PC-3 (cell line): ENCODE data around the gene NAV2. TPM values are rescaled to one million over a fixed set of nuclear protein-coding genes. Genes with fewer than 3 reads are reported as not detected.

Source experiments
- ATAC-seq: fragments of 200-7000 bp; cut with Tn5 transposase; 2 replicates; pipeline ENCODE4 v1.9.1; 2020; ENCODE audit warnings: mild to moderate bottlenecking, moderate library complexity
- BruUV-seq: library from RNA; stranded (reverse); fragments of 400-500 nt; replicated peaks from 2 replicates; lab custom pipeline; 2021; lab: Mats Ljungman, UMichigan
- CTCF ChIA-PET: fragments of 300-600 bp; sonication (Branson Sonifier 250); formaldehyde crosslinking; loops from one replicate; lab custom pipeline; 2022; ENCODE audit warnings: antibody characterized with exemption; lab: Charles Lee
- POLR2A ChIA-PET: fragments of 300-600 bp; sonication (Branson Sonifier 250); formaldehyde crosslinking; loops from one replicate; lab custom pipeline; 2022; ENCODE audit warnings: antibody characterized with exemption; ENCODE audit not compliant: unreplicated experiment; lab: Charles Lee
- DNase-seq: peaks from one replicate; pipeline ENCODE4 v3.0.0-alpha.2; 2015
- H2AFZ ChIP-seq: fragments of 300-600 bp; sonication (generic); 2 replicates; pipeline ENCODE4 v1.6.0; 2016; ENCODE audit warnings: antibody characterized with exemption, low read length
- H3F3A ChIP-seq: fragments of 300-600 bp; sonication (generic); one replicate; pipeline ENCODE4 v1.6.0; 2017; ENCODE audit warnings: antibody characterized with exemption, low read length, control low read depth, mild to moderate bottlenecking; ENCODE audit not compliant: unreplicated experiment
- H3K27ac ChIP-seq: fragments of 300-600 bp; sonication (generic); 2 replicates; pipeline ENCODE4 v1.5.1; 2016; ENCODE audit warnings: mild to moderate bottlenecking, low read length
- H3K27me3 ChIP-seq: fragments of 300-600 bp; sonication (generic); 2 replicates; pipeline ENCODE4 v1.6.1; 2016; ENCODE audit warnings: low read length, mixed read lengths
- H3K36me3 ChIP-seq: fragments of 300-600 bp; sonication (generic); 2 replicates; pipeline ENCODE4 v1.6.1; 2016; ENCODE audit warnings: low read depth, mixed run types, low read length, mixed read lengths
- H3K4me1 ChIP-seq: fragments of 300-600 bp; sonication (generic); 2 replicates; pipeline ENCODE4 v1.5.1; 2016; ENCODE audit warnings: low read length; ENCODE audit not compliant: insufficient read depth
- H3K4me2 ChIP-seq: fragments of 300-600 bp; sonication (generic); 2 replicates; pipeline ENCODE4 v1.6.0; 2016; ENCODE audit warnings: low read length
- H3K4me3 ChIP-seq: fragments of 300-600 bp; sonication (generic); 2 replicates; pipeline ENCODE4 v1.5.1; 2016; ENCODE audit warnings: mild to moderate bottlenecking, low read length, mixed read lengths
- H3K79me2 ChIP-seq: fragments of 300-600 bp; sonication (generic); 2 replicates; pipeline ENCODE4 v1.6.1; 2017; ENCODE audit warnings: low read length, mixed read lengths
- H3K9ac ChIP-seq: fragments of 300-600 bp; sonication (generic); 2 replicates; pipeline ENCODE4 v1.6.0; 2016; ENCODE audit warnings: mild to moderate bottlenecking, low read length
- H3K9me2 ChIP-seq: fragments of 300-600 bp; sonication (generic); replicated peaks from 2 replicates; pipeline ENCODE4 v1.6.1; 2016; ENCODE audit warnings: mixed run types, low read length, mixed read lengths
- H3K9me3 ChIP-seq: fragments of 300-600 bp; sonication (generic); 2 replicates; pipeline ENCODE4 v1.6.1; 2016; ENCODE audit warnings: low read length, mixed read lengths
- H4K20me1 ChIP-seq: fragments of 300-600 bp; sonication (generic); 2 replicates; pipeline ENCODE4 v1.6.1; 2016; ENCODE audit warnings: low read length, mixed read lengths
- CTCF ChIP-seq: fragments of 300-600 bp; sonication (generic); conservative IDR thresholded peaks from 2 replicates; pipeline ENCODE4 v1.5.1; 2017; ENCODE audit warnings: antibody characterized with exemption, low read depth, mild to moderate bottlenecking, low read length
- EZH2 ChIP-seq: fragments of 300-600 bp; sonication (generic); IDR thresholded peaks from one replicate; pipeline ENCODE4 v1.6.1; 2017; ENCODE audit warnings: antibody characterized with exemption, mild to moderate bottlenecking, low read length; ENCODE audit not compliant: unreplicated experiment
- EZH2phosphoT487 ChIP-seq: fragments of 300-600 bp; sonication (generic); IDR thresholded peaks from 2 replicates; pipeline ENCODE4 v1.6.1; 2018; ENCODE audit warnings: mild to moderate bottlenecking, antibody characterized with exemption, low read length, borderline replicate concordance
- intact Hi-C: fragments of 100-400 bp; cut with micrococcal nuclease; formaldehyde crosslinking; loops from 2 replicates; pipeline ENCODE4 v1.9.0; 2023
- total RNA-seq: library from RNA; depleted of rRNA; stranded (reverse); fragments of >200 nt; gene quantifications from 2 replicates; pipeline ENCODE4 v1.2.3, GENCODE V29; 2014

Gene NAV2
- total RNA-seq, 1 experiment from 2014 or later: 10.4 TPM

- POLR2A ChIA-PET: no interaction called here
- CTCF ChIA-PET: no interaction called here
- no TSS peak for BruUV-seq
- intact Hi-C loops: no loop called here
- no peak overlapping the region for H2AFZ ChIP-seq
- H3K4me2 ChIP-seq: no peak overlapping the region
- no peaks in the 10 kb centered on the region for H4K20me1 ChIP-seq
- no peak for TF ChIP-seq EZH2phosphoT487
- no peak for TF ChIP-seq CTCF
- TF ChIP-seq EZH2: no peak
- H3K36me3 ChIP-seq: peaks cover 6% of the 10 kb centered on the region
- no peaks in the 10 kb centered on the region for H3K9me3 ChIP-seq
- no peak overlapping the region for H3K4me3 ChIP-seq
- H3K27me3 ChIP-seq: no peaks in the 10 kb centered on the region
- H3F3A ChIP-seq: no peaks in the 10 kb centered on the region
- no peaks in the 10 kb centered on the region for H3K9me2 ChIP-seq
- no peaks in the 10 kb centered on the region for H3K79me2 ChIP-seq
- no peak overlapping the region for H3K27ac ChIP-seq
- no peaks in the 10 kb centered on the region for H3K4me1 ChIP-seq
- no peak for ATAC-seq
- H3K9ac ChIP-seq: no peak overlapping the region
- DNase-seq: no peak
Observed at GRCh38 chr11:19878520-19878919, 165.9 kb downstream of the NAV2 start.

GRCh38 chr11:19879307-19880087 is 166.9 kb downstream of the NAV2 start:
- no peak for DNase-seq
- ATAC-seq: no peak
- no peaks in the 10 kb centered on the region for H3K9me2 ChIP-seq
- no peaks in the 10 kb centered on the region for H4K20me1 ChIP-seq
- H3K9me3 ChIP-seq: no peaks in the 10 kb centered on the region
- no peaks in the 10 kb centered on the region for H3K27me3 ChIP-seq
- H3K79me2 ChIP-seq: no peaks in the 10 kb centered on the region
- H3F3A ChIP-seq: no peaks in the 10 kb centered on the region
- BruUV-seq: no TSS peak
- H2AFZ ChIP-seq: no peak overlapping the region
- no peak overlapping the region for H3K4me3 ChIP-seq
- POLR2A ChIA-PET: no interaction called here
- H3K4me2 ChIP-seq: no peak overlapping the region
- no peaks in the 10 kb centered on the region for H3K4me1 ChIP-seq
- H3K36me3 ChIP-seq: peaks cover 6% of the 10 kb centered on the region
- TF ChIP-seq EZH2 (no peak), CTCF (no peak), EZH2phosphoT487 (no peak)
- H3K27ac ChIP-seq: no peak overlapping the region
- intact Hi-C loops: no loop called here
- no peak overlapping the region for H3K9ac ChIP-seq
- CTCF ChIA-PET: no interaction called here

- H3K27ac ChIP-seq: no peak overlapping the region
- H3K27me3 ChIP-seq: no peaks in the 10 kb centered on the region
- no peak overlapping the region for H3K4me2 ChIP-seq
- no peak overlapping the region for H3K9ac ChIP-seq
- TF ChIP-seq EZH2: no peak
- no peak for TF ChIP-seq EZH2phosphoT487
- no peak for TF ChIP-seq CTCF
- H3K4me3 ChIP-seq: no peak overlapping the region
- H3K9me2 ChIP-seq: no peaks in the 10 kb centered on the region
- H2AFZ ChIP-seq: no peak overlapping the region
- ATAC-seq: no peak
- CTCF ChIA-PET: no interaction called here
- BruUV-seq: no TSS peak
- POLR2A ChIA-PET: no interaction called here
- DNase-seq: no peak
- H3F3A ChIP-seq: no peaks in the 10 kb centered on the region
- peaks cover 6% of the 10 kb centered on the region for H3K36me3 ChIP-seq
- no peaks in the 10 kb centered on the region for H3K9me3 ChIP-seq
- intact Hi-C loops: no loop called here
- no peaks in the 10 kb centered on the region for H3K79me2 ChIP-seq
- H3K4me1 ChIP-seq: no peaks in the 10 kb centered on the region
- no peaks in the 10 kb centered on the region for H4K20me1 ChIP-seq
Observed at GRCh38 chr11:19880088-19880345, 167.4 kb downstream of the NAV2 start.
